BLaER1 treated with 17β-estradiol and CSF1 and Interleukin-3, amounts not matched to agents 10 nM and 100 nM (cell line): ENCODE data around the gene CFAP61.

Experiments
- H3K27ac ChIP-seq, 11 experiments: shearing (Covaris generic); formaldehyde crosslinking; 2 replicates each; pipeline ENCODE4 v1.8.1; 2022
- H3K27me3 ChIP-seq, 11 experiments: shearing (Covaris generic); formaldehyde crosslinking; 2 replicates each; pipeline ENCODE4 v1.8.1; 2022
- H3K36me3 ChIP-seq, 11 experiments: shearing (Covaris generic); formaldehyde crosslinking; 2 replicates each; pipeline ENCODE4 v1.8.1; 2022
- H3K4me1 ChIP-seq, 10 experiments: shearing (Covaris generic); formaldehyde crosslinking; 2 replicates each; pipeline ENCODE4 v1.8.1; 2022
- H3K4me2 ChIP-seq, 11 experiments: shearing (Covaris generic); formaldehyde crosslinking; 2 replicates each; pipeline ENCODE4 v1.8.1; 2022
- H3K4me3 ChIP-seq, 10 experiments: shearing (Covaris generic); formaldehyde crosslinking; 2 replicates each; pipeline ENCODE4 v1.8.1; 2022
- H3K9ac ChIP-seq, 11 experiments: shearing (Covaris generic); formaldehyde crosslinking; 2 replicates each; pipeline ENCODE4 v1.8.1; 2022
- H3K9me3 ChIP-seq, 11 experiments: shearing (Covaris generic); formaldehyde crosslinking; replicated peaks in 1 of 11; 2 replicates each; pipeline ENCODE4 v1.8.1; 2022
- H4K20me1 ChIP-seq, 11 experiments: shearing (Covaris generic); formaldehyde crosslinking; 2 replicates each; pipeline ENCODE4 v1.8.1; 2022
- Cebpa-rat ChIP-seq, 11 experiments: shearing (Covaris generic); IDR thresholded peaks; 2 replicates each; pipeline ENCODE4 v1.8.1; 2022

CFAP61 gene

DNA sequence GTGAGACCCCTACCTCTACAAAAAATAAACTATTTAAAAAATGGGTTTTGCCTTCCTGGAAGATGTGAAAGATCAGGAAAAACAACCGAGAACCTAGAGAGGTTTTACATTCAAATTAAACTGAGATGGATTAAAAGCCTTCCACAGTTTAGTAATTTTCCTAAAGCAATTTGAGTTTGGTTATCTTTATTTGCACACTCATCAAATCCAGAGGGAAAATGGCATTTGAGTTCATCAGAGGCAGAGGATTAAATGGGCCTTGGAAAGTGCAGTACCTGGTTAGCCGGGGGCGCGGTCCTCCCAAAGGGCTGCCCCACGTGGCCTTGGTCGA is 158.6 kb downstream of the CFAP61 start:
- Histone ChIP-seq H3K9me3 (no peaks in the 10 kb centered on the region), H3K4me3 (no peak overlapping the region), H3K4me2 (peak overlapping the region in 6 of 11 experiments; percentile 27 to 50 (median 41); a peak in 5 of 22 replicates), H3K36me3 (no peaks in the 10 kb centered on the region), H3K9ac (no peak overlapping the region), H3K27me3 (0 out of 22 replicates have a peak, but pooled peaks cover 0 to 5% (median 0%) of the 10 kb centered on the region in 11 experiments), H3K27ac (0 out of 22 replicates have a peak overlapping the region, but pooled peaks of 1 of the 11 experiments have one; percentile 10), H3K4me1 (peaks cover 0 to 58% (median 46%) of the 10 kb centered on the region in 10 experiments; a peak in 16 of 20 replicates), H4K20me1 (no peaks in the 10 kb centered on the region)
- TF ChIP-seq Cebpa-rat (IDR thresholded peaks at IDR 0.05): no peak

- Histone ChIP-seq H3K9ac (no peak overlapping the region), H3K36me3 (no peaks in the 10 kb centered on the region), H3K4me3 (no peak overlapping the region), H3K9me3 (no peaks in the 10 kb centered on the region), H3K4me1 (peaks cover 0 to 58% (median 45%) of the 10 kb centered on the region in 10 experiments; a peak in 16 of 20 replicates), H4K20me1 (no peaks in the 10 kb centered on the region), H3K4me2 (peak overlapping the region in 4 of 11 experiments; percentile 43 to 63 (median 54); a peak in 4 of 22 replicates), H3K27ac (no peak overlapping the region), H3K27me3 (0 out of 22 replicates have a peak, but pooled peaks cover 0 to 5% (median 0%) of the 10 kb centered on the region in 11 experiments)
- TF ChIP-seq Cebpa-rat (IDR thresholded peaks at IDR 0.05): no peak
Observed at GRCh38 chr20:20211274-20211987, 159.1 kb downstream of the CFAP61 start.

GRCh38 chr20:20211988-20212518 is 159.7 kb downstream of the CFAP61 start:
- no peak overlapping the region for H3K9ac ChIP-seq
- no peak overlapping the region for H3K27ac ChIP-seq
- no peaks in the 10 kb centered on the region for H3K36me3 ChIP-seq
- peaks cover 0 to 4% (median 1%) of the 10 kb centered on the region in 11 experiments; a peak in 9 of 22 replicates for H3K9me3 ChIP-seq
- H3K27me3 ChIP-seq: 0 out of 22 replicates have a peak, but pooled peaks cover 0 to 2% (median 0%) of the 10 kb centered on the region in 11 experiments
- no peaks in the 10 kb centered on the region for H4K20me1 ChIP-seq
- H3K4me2 ChIP-seq: peak overlapping the region; percentile 16 to 74 (median 58); a peak in 19 of 22 replicates
- no peak for TF ChIP-seq Cebpa-rat (IDR thresholded peaks at IDR 0.05)
- H3K4me1 ChIP-seq: peaks cover 0 to 58% (median 45%) of the 10 kb centered on the region in 10 experiments; a peak in 17 of 20 replicates
- H3K4me3 ChIP-seq: no peak overlapping the region

GRCh38 chr20:20212675-20213096 is 160.4 kb downstream of the CFAP61 start:
- H3K36me3 ChIP-seq: no peaks in the 10 kb centered on the region

DNA sequence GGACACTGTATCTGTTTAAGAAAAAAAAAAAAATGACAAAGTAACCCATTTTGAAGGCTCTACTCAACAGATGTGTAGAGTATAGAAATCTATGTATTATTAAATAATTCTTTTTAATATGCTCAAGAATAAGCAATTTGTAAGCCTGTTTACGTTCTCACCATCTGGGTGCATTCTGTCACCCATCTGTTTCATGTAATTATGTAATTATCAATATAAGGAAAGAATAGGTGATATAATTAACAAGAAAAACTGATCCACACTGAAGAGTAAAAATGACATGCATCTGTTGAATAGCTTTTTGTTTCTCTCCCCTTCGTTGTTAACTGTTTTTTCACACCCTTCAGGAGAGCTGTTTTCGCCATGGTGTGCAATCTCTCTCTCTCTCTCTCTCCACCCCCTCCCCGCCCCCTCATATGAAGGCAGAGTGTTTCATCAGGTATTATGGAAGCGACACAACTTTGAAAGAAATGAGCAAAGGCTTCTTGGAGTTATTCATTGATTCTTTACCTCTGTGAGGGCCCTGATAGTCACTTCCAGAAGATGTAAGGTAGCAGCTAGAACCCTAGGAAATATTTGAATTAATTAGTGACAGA is 161.3 kb downstream of the CFAP61 start:
- Histone ChIP-seq H3K27me3 (no peaks in the 10 kb centered on the region), H3K9ac (no peak overlapping the region), H4K20me1 (no peaks in the 10 kb centered on the region), H3K4me3 (no peak overlapping the region), H3K4me1 (peaks cover 0 to 55% (median 45%) of the 10 kb centered on the region in 10 experiments; a peak in 17 of 20 replicates), H3K9me3 (peaks cover 14 to 19% (median 17%) of the 10 kb centered on the region in 11 experiments), H3K4me2 (peak overlapping the region in 7 of 11 experiments; percentile 43 to 74 (median 59); a peak in 14 of 22 replicates), H3K27ac (0 out of 22 replicates have a peak overlapping the region, but pooled peaks of 1 of the 11 experiments have one; percentile 4), H3K36me3 (0 out of 22 replicates have a peak, but pooled peaks cover 0 to 3% (median 0%) of the 10 kb centered on the region in 11 experiments)
- no peak for TF ChIP-seq Cebpa-rat (IDR thresholded peaks at IDR 0.05)

More at GRCh38 chr20:20212675-20213096, 160.4 kb downstream of the CFAP61 start:
- no peak for TF ChIP-seq Cebpa-rat (IDR thresholded peaks at IDR 0.05)
- Histone ChIP-seq H3K4me3 (no peak overlapping the region), H4K20me1 (no peaks in the 10 kb centered on the region), H3K9ac (no peak overlapping the region), H3K27ac (0 out of 22 replicates have a peak overlapping the region, but pooled peaks of 1 of the 11 experiments have one; percentile 4), H3K4me2 (peak overlapping the region; percentile 16 to 74 (median 58); a peak in 20 of 22 replicates), H3K27me3 (no peaks in the 10 kb centered on the region), H3K9me3 (peaks cover 4 to 10% (median 8%) of the 10 kb centered on the region in 11 experiments; a peak in 21 of 22 replicates), H3K4me1 (peaks cover 0 to 58% (median 45%) of the 10 kb centered on the region in 10 experiments; a peak in 17 of 20 replicates)

DNA sequence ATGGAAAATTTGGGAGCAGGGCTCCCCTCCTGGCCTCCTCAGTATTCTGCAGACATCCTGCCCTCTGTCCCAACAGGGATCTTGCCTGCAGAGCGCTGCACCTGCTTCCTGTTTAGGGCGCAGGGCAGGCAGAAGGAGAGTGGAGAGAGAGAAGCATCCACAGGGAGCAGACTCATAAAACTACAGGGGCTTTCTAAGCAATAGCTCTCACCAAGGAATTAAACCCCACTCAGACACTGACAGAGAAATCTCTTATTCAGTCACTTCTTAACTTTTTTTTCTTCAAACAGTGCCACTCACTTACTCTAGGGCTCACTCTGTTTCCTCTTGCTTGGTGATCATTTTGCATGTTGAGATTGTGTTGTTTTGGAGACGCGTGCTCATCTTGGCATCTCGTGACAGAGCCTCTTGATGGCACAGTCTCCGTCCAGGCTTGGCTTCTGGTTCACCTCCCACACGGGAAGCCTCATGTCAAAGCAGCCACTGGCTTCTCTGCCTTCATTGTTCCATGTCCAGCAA is 162.5 kb downstream of the CFAP61 start:
- no peak for TF ChIP-seq Cebpa-rat (IDR thresholded peaks at IDR 0.05)
- H3K9me3 ChIP-seq: peaks cover 22 to 31% (median 27%) of the 10 kb centered on the region in 11 experiments
- H3K4me3 ChIP-seq: no peak overlapping the region
- H3K27me3 ChIP-seq: no peaks in the 10 kb centered on the region
- no peaks in the 10 kb centered on the region for H4K20me1 ChIP-seq
- H3K27ac ChIP-seq: no peak overlapping the region
- H3K4me2 ChIP-seq: peak overlapping the region in 8 of 11 experiments; percentile 5 to 74 (median 42); a peak in 12 of 22 replicates
- H3K9ac ChIP-seq: no peak overlapping the region
- H3K36me3 ChIP-seq: 0 out of 22 replicates have a peak, but pooled peaks cover 0 to 5% (median 0%) of the 10 kb centered on the region in 11 experiments
- peaks cover 0 to 52% (median 42%) of the 10 kb centered on the region in 10 experiments; a peak in 17 of 20 replicates for H3K4me1 ChIP-seq

GRCh38 chr20:20215976-20216727 is 163.8 kb downstream of the CFAP61 start:
- H3K4me2 ChIP-seq: no peak overlapping the region
- no peaks in the 10 kb centered on the region for H3K27me3 ChIP-seq

GRCh38 chr20:20216941-20217340 is 164.6 kb downstream of the CFAP61 start:
- Histone ChIP-seq H3K4me3 (no peak overlapping the region), H3K36me3 (0 out of 22 replicates have a peak, but pooled peaks cover 0 to 5% (median 0%) of the 10 kb centered on the region in 11 experiments), H3K4me1 (peaks cover 0 to 34% (median 31%) of the 10 kb centered on the region in 10 experiments; a peak in 17 of 20 replicates), H3K27ac (no peak overlapping the region), H3K9me3 (peaks cover 26 to 38% (median 35%) of the 10 kb centered on the region in 11 experiments), H4K20me1 (no peaks in the 10 kb centered on the region), H3K27me3 (no peaks in the 10 kb centered on the region), H3K9ac (no peak overlapping the region), H3K4me2 (peak overlapping the region in 1 of 11 experiments; percentile 2; a peak in 1 of 22 replicates)
- no peak for TF ChIP-seq Cebpa-rat (IDR thresholded peaks at IDR 0.05)

More at GRCh38 chr20:20215976-20216727, 163.8 kb downstream of the CFAP61 start:
- H4K20me1 ChIP-seq: no peaks in the 10 kb centered on the region
- no peak overlapping the region for H3K4me3 ChIP-seq
- H3K9ac ChIP-seq: no peak overlapping the region
- peaks cover 26 to 38% (median 35%) of the 10 kb centered on the region in 11 experiments for H3K9me3 ChIP-seq
- H3K4me1 ChIP-seq: peaks cover 0 to 39% (median 32%) of the 10 kb centered on the region in 10 experiments; a peak in 17 of 20 replicates
- 0 out of 22 replicates have a peak, but pooled peaks cover 0 to 5% (median 0%) of the 10 kb centered on the region in 11 experiments for H3K36me3 ChIP-seq
- TF ChIP-seq Cebpa-rat (IDR thresholded peaks at IDR 0.05): no peak
- H3K27ac ChIP-seq: no peak overlapping the region
